PFSK-1 (cell line): ENCODE data around the gene RNF149.

Experiments used
- FOXP2 ChIP-seq: optimal IDR thresholded peaks from 2 replicates; pipeline ENCODE3; 2011; ENCODE audit warnings: borderline replicate concordance, control low read depth, inconsistent platforms; ENCODE audit not compliant: insufficient read depth; ENCODE audit errors: extremely low read length, extremely low read depth
- POLR2AphosphoS5 ChIP-seq: IDR thresholded peaks from 2 replicates; pipeline ENCODE4 v1.6.1; 2012; ENCODE audit warnings: low read depth, mild to moderate bottlenecking, control low read depth, low read length, moderate library complexity
- SIN3A ChIP-seq: IDR thresholded peaks from 2 replicates; pipeline ENCODE4 v1.6.1; 2012; ENCODE audit warnings: mild to moderate bottlenecking, low read length, moderate library complexity, borderline replicate concordance; ENCODE audit not compliant: insufficient read depth
- TAF1 ChIP-seq: IDR thresholded peaks from 2 replicates; pipeline ENCODE4 v1.6.1; 2012; ENCODE audit warnings: low read length, control low read depth, borderline replicate concordance; ENCODE audit not compliant: insufficient read depth
- TF ChIP-seq, protein P1 (sequence below), 2 experiments: IDR thresholded peaks; 2 replicates each; pipeline versions ENCODE4 v1.6.1 to v1.8.0; 2011 to 2012; ENCODE audit warnings: low read depth in 2 of 2, low read length in 2 of 2, control low read depth in 1 of 2, inconsistent platforms in 1 of 2, mild to moderate bottlenecking in 1 of 2, moderate library complexity in 1 of 2; ENCODE audit not compliant: insufficient read depth in 1 of 2

RNF149 gene

GRCh38 chr2:101307950-101308431 lies 510 bp downstream of the RNF149 start:
- TF ChIP-seq TAF1 (no peak), POLR2AphosphoS5 (no peak), SIN3A (no peak)
- TF ChIP-seq, protein P1, sequence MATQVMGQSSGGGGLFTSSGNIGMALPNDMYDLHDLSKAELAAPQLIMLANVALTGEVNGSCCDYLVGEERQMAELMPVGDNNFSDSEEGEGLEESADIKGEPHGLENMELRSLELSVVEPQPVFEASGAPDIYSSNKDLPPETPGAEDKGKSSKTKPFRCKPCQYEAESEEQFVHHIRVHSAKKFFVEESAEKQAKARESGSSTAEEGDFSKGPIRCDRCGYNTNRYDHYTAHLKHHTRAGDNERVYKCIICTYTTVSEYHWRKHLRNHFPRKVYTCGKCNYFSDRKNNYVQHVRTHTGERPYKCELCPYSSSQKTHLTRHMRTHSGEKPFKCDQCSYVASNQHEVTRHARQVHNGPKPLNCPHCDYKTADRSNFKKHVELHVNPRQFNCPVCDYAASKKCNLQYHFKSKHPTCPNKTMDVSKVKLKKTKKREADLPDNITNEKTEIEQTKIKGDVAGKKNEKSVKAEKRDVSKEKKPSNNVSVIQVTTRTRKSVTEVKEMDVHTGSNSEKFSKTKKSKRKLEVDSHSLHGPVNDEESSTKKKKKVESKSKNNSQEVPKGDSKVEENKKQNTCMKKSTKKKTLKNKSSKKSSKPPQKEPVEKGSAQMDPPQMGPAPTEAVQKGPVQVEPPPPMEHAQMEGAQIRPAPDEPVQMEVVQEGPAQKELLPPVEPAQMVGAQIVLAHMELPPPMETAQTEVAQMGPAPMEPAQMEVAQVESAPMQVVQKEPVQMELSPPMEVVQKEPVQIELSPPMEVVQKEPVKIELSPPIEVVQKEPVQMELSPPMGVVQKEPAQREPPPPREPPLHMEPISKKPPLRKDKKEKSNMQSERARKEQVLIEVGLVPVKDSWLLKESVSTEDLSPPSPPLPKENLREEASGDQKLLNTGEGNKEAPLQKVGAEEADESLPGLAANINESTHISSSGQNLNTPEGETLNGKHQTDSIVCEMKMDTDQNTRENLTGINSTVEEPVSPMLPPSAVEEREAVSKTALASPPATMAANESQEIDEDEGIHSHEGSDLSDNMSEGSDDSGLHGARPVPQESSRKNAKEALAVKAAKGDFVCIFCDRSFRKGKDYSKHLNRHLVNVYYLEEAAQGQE (IDR thresholded peaks at IDR 0.05; ENCODE audit: insufficient read depth in 1 of 2, low read depth in 2 of 2, low read length in 2 of 2), result no peak

GRCh38 chr2:101307503-101307902 lies 998 bp downstream of the RNF149 start:
- TF ChIP-seq POLR2AphosphoS5, result no peak

- no peak for TF ChIP-seq TAF1
- no peak for TF ChIP-seq SIN3A
Measured at GRCh38 chr2:101306410-101306809, 2.1 kb downstream of the RNF149 start.

DNA sequence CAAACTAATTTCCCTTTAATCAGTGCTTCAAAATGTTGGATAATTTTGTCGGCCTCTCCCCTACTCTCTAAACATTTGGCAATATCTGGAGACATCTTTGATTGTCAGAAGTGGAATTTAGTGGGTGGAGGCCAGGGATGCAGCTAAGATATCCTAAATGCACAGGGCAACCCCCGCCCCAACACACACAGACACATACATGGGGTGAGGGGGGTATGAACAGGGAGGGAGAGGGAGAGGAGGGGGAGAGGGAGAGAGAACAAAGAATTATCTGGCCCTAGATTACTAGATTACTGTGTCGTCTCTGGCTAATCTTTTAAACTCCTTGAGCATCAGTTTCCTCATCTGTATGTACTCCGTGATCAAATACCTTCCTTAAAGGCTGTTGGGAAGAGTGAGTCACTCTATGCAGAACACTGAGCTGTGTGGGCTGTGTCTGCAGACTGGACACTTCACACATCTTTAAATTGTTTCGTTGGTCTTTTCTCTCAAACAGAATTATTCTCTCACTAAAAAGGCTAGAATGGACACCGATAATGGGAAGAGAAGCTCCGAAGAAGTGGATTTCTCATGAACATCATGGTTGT lies 2.9 kb downstream of the RNF149 start:
- TF ChIP-seq SIN3A, result no peak
- no peak for TF ChIP-seq POLR2AphosphoS5

DNA sequence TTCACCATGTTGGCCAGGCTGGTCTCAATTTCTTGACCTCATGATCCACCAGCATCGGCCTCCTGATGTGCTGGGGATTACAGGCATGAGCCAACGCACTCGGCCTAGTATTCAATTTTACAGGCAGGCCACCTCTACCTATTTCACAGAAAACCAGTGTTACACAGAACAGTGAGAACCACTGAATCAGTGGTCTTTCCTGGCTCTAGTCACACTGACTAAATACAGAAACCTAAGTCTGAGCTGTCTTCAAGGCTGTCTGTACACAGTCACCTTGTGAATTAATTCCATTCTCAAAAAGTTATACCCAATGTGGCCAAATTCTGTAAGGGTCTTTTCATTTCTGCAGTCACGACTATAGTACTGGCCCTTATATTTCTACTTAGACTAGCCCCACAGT lies 3.5 kb downstream of the RNF149 start:
- TF ChIP-seq SIN3A (no peak), POLR2AphosphoS5 (no peak), FOXP2 (no peak), TAF1 (no peak)
- TF ChIP-seq, protein P1 (IDR thresholded peaks at IDR 0.05; ENCODE audit: insufficient read depth in 1 of 2, low read depth in 2 of 2, low read length in 2 of 2), result no peak

- no peak for TF ChIP-seq POLR2AphosphoS5
- TF ChIP-seq FOXP2, result no peak
- no peak for TF ChIP-seq SIN3A
- TF ChIP-seq, protein P1 (IDR thresholded peaks at IDR 0.05; ENCODE audit: insufficient read depth in 1 of 2, low read depth in 2 of 2, low read length in 2 of 2), result no peak
- TF ChIP-seq TAF1, result no peak
Measured at GRCh38 chr2:101303688-101304087, 4.8 kb downstream of the RNF149 start.

DNA sequence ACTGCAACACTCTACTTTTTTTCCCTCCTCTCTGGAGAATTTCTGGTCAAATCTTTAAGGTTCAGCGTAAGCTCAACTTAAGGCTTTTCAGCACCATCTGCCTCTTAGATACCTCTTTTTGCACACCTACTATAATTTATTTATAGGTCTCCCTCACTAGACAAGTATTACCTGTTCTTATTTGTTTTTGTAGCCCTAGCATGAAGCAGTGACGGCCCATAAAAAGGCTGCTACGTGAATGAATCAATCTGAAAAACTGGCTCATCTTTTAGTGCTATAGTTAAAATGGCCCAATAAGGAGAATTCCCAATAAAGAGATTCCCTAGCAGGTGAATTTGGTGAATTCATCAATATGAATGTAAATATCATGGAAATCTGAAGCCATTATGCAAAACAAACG lies 6.5 kb downstream of the RNF149 start:
- TF ChIP-seq TAF1, result no peak
- TF ChIP-seq, protein P1 (IDR thresholded peaks at IDR 0.05; ENCODE audit: insufficient read depth in 1 of 2, low read depth in 2 of 2, low read length in 2 of 2), result no peak
- no peak for TF ChIP-seq FOXP2
- TF ChIP-seq SIN3A, result no peak
- TF ChIP-seq POLR2AphosphoS5, result no peak
